ENCODE measurements around the gene ARL4C. TPM values are rescaled to one million over a fixed set of nuclear protein-coding genes. Genes with fewer than 3 reads are reported as not detected.

ARL4C gene, protein sequence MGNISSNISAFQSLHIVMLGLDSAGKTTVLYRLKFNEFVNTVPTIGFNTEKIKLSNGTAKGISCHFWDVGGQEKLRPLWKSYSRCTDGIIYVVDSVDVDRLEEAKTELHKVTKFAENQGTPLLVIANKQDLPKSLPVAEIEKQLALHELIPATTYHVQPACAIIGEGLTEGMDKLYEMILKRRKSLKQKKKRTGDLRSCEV
- 0.29 and 0.53 TPM in 2 replicates for total RNA-seq

DNA sequence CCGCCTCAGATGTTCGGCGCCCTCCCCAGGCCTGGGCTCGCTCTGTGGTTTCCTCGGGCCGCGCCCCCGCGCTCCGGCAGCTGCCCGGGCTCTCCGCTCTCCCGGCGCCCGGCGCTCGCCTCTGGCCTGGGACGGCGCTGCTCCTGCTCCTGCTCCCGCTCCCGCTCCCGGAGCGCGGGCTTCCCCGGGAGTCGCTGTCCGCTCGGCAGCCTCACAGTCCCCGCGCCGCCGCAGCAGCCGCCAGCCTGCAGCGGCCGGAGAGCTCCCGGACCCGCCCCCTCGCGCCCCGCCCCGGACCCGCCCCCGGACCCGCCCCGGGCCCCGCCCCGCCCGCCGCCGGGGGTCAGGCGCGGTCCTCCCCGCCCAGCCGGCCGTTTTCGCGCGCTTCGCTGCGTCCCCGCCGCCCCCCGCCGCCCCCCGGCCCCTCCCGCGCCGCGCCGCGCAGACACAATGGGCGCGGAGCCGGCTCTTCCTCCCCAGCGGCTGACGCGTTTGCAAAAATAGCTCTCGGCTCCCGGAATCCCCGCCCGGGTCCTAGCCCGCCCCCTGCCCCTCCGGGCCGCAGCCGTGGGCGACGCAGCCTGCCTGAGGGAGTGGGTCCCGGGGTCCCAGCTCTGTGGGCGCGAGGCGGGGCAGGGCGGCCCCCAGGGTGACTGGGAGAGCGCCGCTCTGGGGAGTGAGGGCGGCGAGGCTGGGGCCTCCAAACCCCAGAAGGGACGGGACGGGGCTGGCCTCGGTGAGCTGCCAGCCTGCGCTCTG lies at the start of gene ARL4C:
ARL4C (minus strand) TSS at position 247 of the 759 bp plus-strand sequence. CDS start 495 bp downstream, outside the sequence.

